Esophagus muscularis mucosa (tissue), 2 donors: ENCODE measurements around the gene ANKRD33.

Source experiments
- POLR2A ChIP-seq: fragments of 450-650 bp; IDR thresholded peaks from one replicate; pipeline ENCODE4 v1.6.1; 2017; ENCODE audit warnings: antibody characterized with exemption, moderate library complexity, mild to moderate bottlenecking, low read depth
- POLR2AphosphoS5 ChIP-seq, 2 donors: sonication (generic); formaldehyde crosslinking; IDR thresholded peaks; one replicate each; pipeline ENCODE4 v1.6.1; 2017; ENCODE audit warnings: antibody characterized with exemption in 2 of 2

GRCh38 chr12:51922146-51922545, 34.2 kb downstream of the ANKRD33 start:
- TF ChIP-seq POLR2A (no peak), POLR2AphosphoS5 (IDR thresholded peaks at IDR 0.05) (no peak)
